DOHH2 (cell line): ENCODE results near the gene RGS9BP.

Source experiments
- H3F3A ChIP-seq: fragments of 200-600 bp; sonication (generic), shearing (Covaris generic); 2 replicates; pipeline ENCODE4 v1.6.0; 2016; ENCODE audit warnings: antibody characterized with exemption, mild to moderate bottlenecking; ENCODE audit not compliant: control insufficient read depth, insufficient read depth
- H3K27ac ChIP-seq: fragments of 200-600 bp; sonication (generic); 2 replicates; pipeline ENCODE4 v1.5.1; 2014; ENCODE audit warnings: low read depth, mild to moderate bottlenecking, low read length, moderate library complexity
- H3K27me3 ChIP-seq: fragments of 200-600 bp; sonication (generic); 2 replicates; pipeline ENCODE4 v1.6.1; 2014; ENCODE audit warnings: mild to moderate bottlenecking, low read length, mixed read lengths; ENCODE audit not compliant: control insufficient read depth
- H3K36me3 ChIP-seq: fragments of 200-600 bp; sonication (generic); 2 replicates; pipeline ENCODE4 v1.6.1; 2014; ENCODE audit warnings: mild to moderate bottlenecking, low read length, moderate library complexity, mixed read lengths; ENCODE audit not compliant: control insufficient read depth
- H3K4me1 ChIP-seq: fragments of 200-600 bp; sonication (generic); 2 replicates; pipeline ENCODE4 v1.6.1; 2014; ENCODE audit warnings: mild to moderate bottlenecking, low read length, mixed read lengths; ENCODE audit not compliant: control insufficient read depth
- H3K4me2 ChIP-seq: fragments of 200-600 bp; sonication (generic); 2 replicates; pipeline ENCODE4 v1.6.0; 2014; ENCODE audit warnings: mild to moderate bottlenecking, low read length, moderate library complexity
- H3K4me3 ChIP-seq: fragments of 200-600 bp; sonication (generic); 2 replicates; pipeline ENCODE4 v1.5.1; 2014; ENCODE audit warnings: mild to moderate bottlenecking, low read length, mixed read lengths
- H3K79me2 ChIP-seq: fragments of 200-600 bp; sonication (generic); 2 replicates; pipeline ENCODE4 v1.6.1; 2014; ENCODE audit warnings: mild to moderate bottlenecking, low read length, mixed read lengths; ENCODE audit not compliant: control insufficient read depth
- H3K9me2 ChIP-seq: fragments of 200-600 bp; sonication (generic); replicated peaks from 2 replicates; pipeline ENCODE4 v1.6.1; 2014; ENCODE audit warnings: mild to moderate bottlenecking, low read length, mixed read lengths; ENCODE audit not compliant: control insufficient read depth
- H3K9me3 ChIP-seq: fragments of 200-600 bp; sonication (generic); 2 replicates; pipeline ENCODE4 v1.6.1; 2014; ENCODE audit warnings: antibody characterized with exemption, low read length, mixed read lengths; ENCODE audit not compliant: control insufficient read depth, insufficient read depth
- H4K20me1 ChIP-seq: fragments of 200-600 bp; sonication (generic); 2 replicates; pipeline ENCODE4 v1.6.0; 2014; ENCODE audit warnings: low read depth, mild to moderate bottlenecking, antibody characterized with exemption, low read length, moderate library complexity; ENCODE audit not compliant: control insufficient read depth, insufficient read depth
- EZH2phosphoT487 ChIP-seq: fragments of 200-600 bp; sonication (generic); IDR thresholded peaks from 2 replicates; pipeline ENCODE4 v1.6.1; 2017; ENCODE audit warnings: borderline replicate concordance, mild to moderate bottlenecking, antibody characterized with exemption, low read length, moderate library complexity, mixed read lengths
- TF ChIP-seq, protein P1 (sequence below): fragments of 200-600 bp; sonication (generic); IDR thresholded peaks from one replicate; pipeline ENCODE4 v1.5.1; 2014; ENCODE audit warnings: antibody characterized with exemption, mild to moderate bottlenecking, low read depth, low read length; ENCODE audit not compliant: poor library complexity, severe bottlenecking

RGS9BP gene

DNA sequence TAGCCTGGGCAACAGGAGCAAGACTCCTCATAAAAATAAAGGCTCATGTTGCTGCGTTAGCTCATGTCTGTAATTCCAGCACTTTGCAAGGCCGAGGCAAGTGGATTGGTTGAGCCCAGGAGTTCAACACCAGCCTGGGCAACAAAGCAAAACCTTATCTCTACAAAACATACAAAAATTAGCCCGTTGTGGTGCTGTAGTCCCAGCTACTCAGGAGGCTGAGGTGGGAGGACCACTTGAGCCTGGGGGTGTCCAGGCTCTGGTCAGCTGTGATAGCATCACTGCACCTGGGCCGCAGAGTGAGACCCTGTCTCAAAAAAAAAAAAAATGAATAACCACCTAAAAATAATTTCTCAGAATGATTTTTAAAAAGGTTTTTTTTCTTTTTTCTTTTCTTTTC lies 12.0 kb downstream of the RGS9BP start:
- no peaks in the 10 kb centered on the region for H3K9me2 ChIP-seq
- peaks cover 4% of the 10 kb centered on the region for H3K36me3 ChIP-seq
- TF ChIP-seq, protein P1, sequence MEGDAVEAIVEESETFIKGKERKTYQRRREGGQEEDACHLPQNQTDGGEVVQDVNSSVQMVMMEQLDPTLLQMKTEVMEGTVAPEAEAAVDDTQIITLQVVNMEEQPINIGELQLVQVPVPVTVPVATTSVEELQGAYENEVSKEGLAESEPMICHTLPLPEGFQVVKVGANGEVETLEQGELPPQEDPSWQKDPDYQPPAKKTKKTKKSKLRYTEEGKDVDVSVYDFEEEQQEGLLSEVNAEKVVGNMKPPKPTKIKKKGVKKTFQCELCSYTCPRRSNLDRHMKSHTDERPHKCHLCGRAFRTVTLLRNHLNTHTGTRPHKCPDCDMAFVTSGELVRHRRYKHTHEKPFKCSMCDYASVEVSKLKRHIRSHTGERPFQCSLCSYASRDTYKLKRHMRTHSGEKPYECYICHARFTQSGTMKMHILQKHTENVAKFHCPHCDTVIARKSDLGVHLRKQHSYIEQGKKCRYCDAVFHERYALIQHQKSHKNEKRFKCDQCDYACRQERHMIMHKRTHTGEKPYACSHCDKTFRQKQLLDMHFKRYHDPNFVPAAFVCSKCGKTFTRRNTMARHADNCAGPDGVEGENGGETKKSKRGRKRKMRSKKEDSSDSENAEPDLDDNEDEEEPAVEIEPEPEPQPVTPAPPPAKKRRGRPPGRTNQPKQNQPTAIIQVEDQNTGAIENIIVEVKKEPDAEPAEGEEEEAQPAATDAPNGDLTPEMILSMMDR: no peak
- TF ChIP-seq EZH2phosphoT487: no peak
- H3K9me3 ChIP-seq: no peaks in the 10 kb centered on the region
- H3K27me3 ChIP-seq: no peaks in the 10 kb centered on the region
- H3K4me3 ChIP-seq: no peak overlapping the region
- H3K4me1 ChIP-seq: peaks cover 20% of the 10 kb centered on the region
- H4K20me1 ChIP-seq: no peaks in the 10 kb centered on the region
- H3K4me2 ChIP-seq: no peak overlapping the region
- no peak overlapping the region for H3K27ac ChIP-seq
- 0 out of 2 replicates have a peak, but pooled peaks cover 4% of the 10 kb centered on the region for H3F3A ChIP-seq
- peaks cover 21% of the 10 kb centered on the region for H3K79me2 ChIP-seq

DNA sequence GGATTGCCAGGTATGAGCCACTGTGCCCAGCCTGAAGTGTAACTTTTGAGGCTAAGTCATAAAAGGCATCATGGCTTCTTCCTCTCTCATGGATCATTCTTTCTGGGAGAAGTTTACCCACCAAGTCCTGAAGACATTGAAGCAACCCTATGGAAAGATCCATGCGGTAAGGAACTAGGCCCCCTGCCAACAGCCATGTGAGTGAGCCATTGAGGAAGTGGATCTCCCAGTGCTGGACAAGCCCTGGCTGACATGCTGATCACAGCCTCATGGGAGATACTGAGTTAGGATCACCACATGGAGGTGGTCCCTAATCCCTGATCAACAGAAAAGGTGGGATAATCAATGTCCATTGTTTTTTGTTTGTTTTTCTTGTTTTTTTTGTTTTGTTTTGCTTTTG lies 12.7 kb downstream of the RGS9BP start:
- TF ChIP-seq, protein P1: no peak
- TF ChIP-seq EZH2phosphoT487: no peak
- H3K79me2 ChIP-seq: peaks cover 27% of the 10 kb centered on the region
- H3F3A ChIP-seq: 0 out of 2 replicates have a peak, but pooled peaks cover 4% of the 10 kb centered on the region
- no peak overlapping the region for H3K4me3 ChIP-seq
- H3K27ac ChIP-seq: no peak overlapping the region
- no peaks in the 10 kb centered on the region for H3K27me3 ChIP-seq
- no peaks in the 10 kb centered on the region for H3K9me2 ChIP-seq
- no peaks in the 10 kb centered on the region for H4K20me1 ChIP-seq
- peaks cover 6% of the 10 kb centered on the region; the same call in 1 of the 2 replicates for H3K9me3 ChIP-seq
- H3K36me3 ChIP-seq: peaks cover 10% of the 10 kb centered on the region
- peaks cover 27% of the 10 kb centered on the region for H3K4me1 ChIP-seq
- no peak overlapping the region for H3K4me2 ChIP-seq

DNA sequence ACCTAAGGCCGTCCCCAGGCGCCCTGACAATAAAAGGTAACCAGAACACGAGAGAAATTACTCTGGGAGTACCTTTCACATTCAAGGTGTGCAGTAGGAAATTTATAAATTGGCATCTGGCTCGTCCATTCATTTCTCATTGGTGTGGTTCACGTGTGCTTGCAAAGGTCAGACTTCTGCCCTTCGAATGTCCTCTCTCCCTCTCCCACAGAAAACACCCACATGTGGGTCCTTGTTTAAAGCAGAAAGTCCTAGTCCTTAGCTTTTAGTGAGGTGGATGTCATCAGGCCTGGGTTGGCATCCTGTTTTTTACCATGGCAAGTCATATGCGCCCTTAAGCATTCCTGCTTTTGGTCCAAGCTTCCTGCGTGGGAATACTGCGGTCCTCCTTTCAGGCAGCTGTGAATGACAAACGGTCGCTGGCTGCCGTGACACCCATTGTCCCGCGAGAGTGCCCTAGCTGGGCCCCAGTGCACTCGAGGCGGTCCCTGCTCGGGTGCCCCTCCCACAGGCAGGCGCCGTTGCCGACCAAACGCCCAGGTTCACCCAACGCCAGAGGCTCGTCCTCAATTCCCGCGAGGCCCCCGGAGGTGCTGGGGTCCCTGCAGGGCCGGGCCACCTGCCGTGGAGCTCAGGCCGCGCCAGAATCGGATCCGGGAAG lies 15.8 kb downstream of the RGS9BP start, which contains the start of gene NUDT19:
NUDT19 (plus strand) TSS at position 531 of the 661 bp plus-strand sequence. CDS start 140 bp downstream, outside the sequence.
- H4K20me1 ChIP-seq: no peaks in the 10 kb centered on the region
- no peaks in the 10 kb centered on the region for H3K27me3 ChIP-seq
- peaks cover 58% of the 10 kb centered on the region for H3K79me2 ChIP-seq
- 0 out of 2 replicates have a peak, but pooled peaks cover 4% of the 10 kb centered on the region for H3F3A ChIP-seq
- H3K4me1 ChIP-seq: peaks cover 37% of the 10 kb centered on the region
- peak within 1 kb of the TSS; percentile 99 for H3K4me3 ChIP-seq
- H3K36me3 ChIP-seq: peaks cover 36% of the 10 kb centered on the region
- H3K27ac ChIP-seq: peak within 1 kb of the TSS; percentile 50
- H3K4me2 ChIP-seq: peak within 1 kb of the TSS; percentile 98
- H3K9me3 ChIP-seq: peaks cover 8% of the 10 kb centered on the region; the same call in 1 of the 2 replicates
- H3K9me2 ChIP-seq: no peaks in the 10 kb centered on the region
- no peak for TF ChIP-seq EZH2phosphoT487
